Calu3 (cell line): ENCODE data around the gene MAST3. TPM values are rescaled to one million over a fixed set of nuclear protein-coding genes. Genes with fewer than 3 reads are reported as not detected.
A peak's percentile ranks its signal among the peaks of the same experiment; 100 is the strongest.

ENCODE experiments used
- BruUV-seq: library from RNA; stranded (reverse); fragments of 400-500 nt; replicated peaks from 2 replicates; lab custom pipeline; 2021; lab: Mats Ljungman, UMichigan
- CTCF ChIA-PET: fragments of 300-600 bp; sonication (Branson Sonifier 250); formaldehyde crosslinking; loops from one replicate; lab custom pipeline; 2022; ENCODE audit warnings: antibody characterized with exemption; lab: Charles Lee
- DNase-seq: peaks from one replicate; pipeline ENCODE4 v3.0.0; 2022
- H3K27ac Mint-ChIP-seq: one replicate; pipeline ENCODE4 v1.8.0; 2022; ENCODE audit warnings: mixed read lengths; ENCODE audit not compliant: unreplicated experiment
- H3K27me3 Mint-ChIP-seq: one replicate; pipeline ENCODE4 v1.8.0; 2022; ENCODE audit warnings: mixed read lengths; ENCODE audit not compliant: unreplicated experiment
- H3K36me3 Mint-ChIP-seq: one replicate; pipeline ENCODE4 v1.8.0; 2022; ENCODE audit warnings: mild to moderate bottlenecking, moderate library complexity, mixed read lengths; ENCODE audit not compliant: insufficient read depth, unreplicated experiment
- H3K4me1 Mint-ChIP-seq: one replicate; pipeline ENCODE4 v1.8.0; 2022; ENCODE audit warnings: mild to moderate bottlenecking, low read depth, mixed read lengths; ENCODE audit not compliant: unreplicated experiment
- H3K4me3 Mint-ChIP-seq: one replicate; pipeline ENCODE4 v1.8.0; 2022; ENCODE audit warnings: mild to moderate bottlenecking, low read depth, moderate library complexity, mixed read lengths; ENCODE audit not compliant: unreplicated experiment
- H3K9me3 Mint-ChIP-seq: one replicate; pipeline ENCODE4 v1.8.0; 2022; ENCODE audit warnings: low read depth, mixed read lengths; ENCODE audit not compliant: unreplicated experiment
- intact Hi-C: fragments of 100-400 bp; cut with micrococcal nuclease; formaldehyde crosslinking; loops from one replicate; pipeline ENCODE4 v1.10.0; 2022; ENCODE audit not compliant: unreplicated experiment
- total RNA-seq: library from RNA; stranded (reverse); gene quantifications from 2 replicates; pipeline ENCODE4 v1.2.3, GENCODE V29; 2022
- TF ChIP-seq, protein P1 (sequence below): fragments of 200-600 bp; IDR thresholded peaks from one replicate; pipeline ENCODE4 v1.8.0; 2022; ENCODE audit warnings: antibody characterized with exemption; ENCODE audit not compliant: unreplicated experiment

MAST3 gene
- total RNA-seq, 1 experiment from 2014 or later, result 5.9 TPM

- Mint-ChIP-seq H3K27ac (peak overlapping the region; percentile 92), H3K9me3 (no peaks in the 10 kb centered on the region), H3K4me3 (peak overlapping the region; percentile 72), H3K4me1 (peaks cover 8% of the 10 kb centered on the region), H3K27me3 (no peaks in the 10 kb centered on the region), H3K36me3 (peaks cover 28% of the 10 kb centered on the region)
- CTCF ChIA-PET, result interaction anchor here (0.7 to 2.1 kb wide), 6 partner anchors 15 to 88 kb away, joined by 3 to 15 read pairs (median 4); partner anchors contain the start of gene JUND
- intact Hi-C loops, result no loop called here
- no peak for DNase-seq
- BruUV-seq, result TSS peak; percentile 59
- TF ChIP-seq, protein P1, sequence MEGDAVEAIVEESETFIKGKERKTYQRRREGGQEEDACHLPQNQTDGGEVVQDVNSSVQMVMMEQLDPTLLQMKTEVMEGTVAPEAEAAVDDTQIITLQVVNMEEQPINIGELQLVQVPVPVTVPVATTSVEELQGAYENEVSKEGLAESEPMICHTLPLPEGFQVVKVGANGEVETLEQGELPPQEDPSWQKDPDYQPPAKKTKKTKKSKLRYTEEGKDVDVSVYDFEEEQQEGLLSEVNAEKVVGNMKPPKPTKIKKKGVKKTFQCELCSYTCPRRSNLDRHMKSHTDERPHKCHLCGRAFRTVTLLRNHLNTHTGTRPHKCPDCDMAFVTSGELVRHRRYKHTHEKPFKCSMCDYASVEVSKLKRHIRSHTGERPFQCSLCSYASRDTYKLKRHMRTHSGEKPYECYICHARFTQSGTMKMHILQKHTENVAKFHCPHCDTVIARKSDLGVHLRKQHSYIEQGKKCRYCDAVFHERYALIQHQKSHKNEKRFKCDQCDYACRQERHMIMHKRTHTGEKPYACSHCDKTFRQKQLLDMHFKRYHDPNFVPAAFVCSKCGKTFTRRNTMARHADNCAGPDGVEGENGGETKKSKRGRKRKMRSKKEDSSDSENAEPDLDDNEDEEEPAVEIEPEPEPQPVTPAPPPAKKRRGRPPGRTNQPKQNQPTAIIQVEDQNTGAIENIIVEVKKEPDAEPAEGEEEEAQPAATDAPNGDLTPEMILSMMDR, result no peak
Measured at GRCh38 chr19:18193388-18194180, 96.0 kb downstream of the MAST3 start.

- Mint-ChIP-seq H3K9me3 (no peaks in the 10 kb centered on the region), H3K4me3 (peak overlapping the region; percentile 72), H3K27ac (peak overlapping the region; percentile 33), H3K36me3 (peaks cover 28% of the 10 kb centered on the region), H3K27me3 (no peaks in the 10 kb centered on the region), H3K4me1 (peaks cover 8% of the 10 kb centered on the region)
- intact Hi-C loops, result no loop called here
- BruUV-seq, result no TSS peak
- TF ChIP-seq, protein P1, result no peak
- DNase-seq, result no peak
- CTCF ChIA-PET, result no interaction called here
Measured at GRCh38 chr19:18194181-18194530, 96.6 kb downstream of the MAST3 start.

DNA sequence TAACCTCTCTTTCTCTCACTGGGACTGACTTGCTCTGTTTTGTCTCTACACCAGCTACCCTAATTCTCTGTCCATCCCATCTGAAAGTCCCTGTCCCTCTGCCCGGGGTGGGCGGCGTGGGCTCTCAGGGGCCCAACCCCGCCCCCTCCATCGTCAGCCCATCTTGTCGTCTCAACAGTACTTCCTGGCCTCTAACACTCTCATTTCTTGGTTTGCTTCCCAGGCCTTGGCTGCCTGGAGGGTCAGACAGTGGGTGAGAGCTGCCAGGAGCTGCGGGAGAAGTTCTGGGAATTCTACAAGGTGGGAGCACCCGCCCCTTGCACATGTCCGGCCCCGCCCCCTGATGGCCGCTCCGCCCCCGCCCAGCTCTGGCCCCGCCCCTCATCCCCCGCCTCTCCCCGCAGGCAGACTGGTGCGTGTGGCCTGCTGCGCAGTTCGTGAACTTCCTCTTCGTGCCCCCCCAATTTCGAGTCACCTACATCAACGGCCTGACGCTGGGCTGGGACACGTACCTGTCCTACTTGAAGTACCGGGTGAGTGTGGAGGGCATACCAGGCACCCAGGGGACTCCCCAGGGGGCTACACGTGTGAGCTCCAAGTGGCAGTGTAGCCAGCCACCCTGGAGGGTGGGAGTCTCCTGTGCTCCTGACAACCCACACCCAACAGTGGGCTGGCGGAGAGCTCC, 97.1 kb downstream of the MAST3 start:
- no peak for DNase-seq
- Mint-ChIP-seq H3K4me1 (peaks cover 8% of the 10 kb centered on the region), H3K27ac (no peak overlapping the region), H3K4me3 (peak overlapping the region; percentile 72), H3K36me3 (peaks cover 28% of the 10 kb centered on the region), H3K27me3 (no peaks in the 10 kb centered on the region), H3K9me3 (no peaks in the 10 kb centered on the region)
- intact Hi-C loops, result no loop called here
- no TSS peak for BruUV-seq
- TF ChIP-seq, protein P1, result no peak
- CTCF ChIA-PET, result no interaction called here

DNA sequence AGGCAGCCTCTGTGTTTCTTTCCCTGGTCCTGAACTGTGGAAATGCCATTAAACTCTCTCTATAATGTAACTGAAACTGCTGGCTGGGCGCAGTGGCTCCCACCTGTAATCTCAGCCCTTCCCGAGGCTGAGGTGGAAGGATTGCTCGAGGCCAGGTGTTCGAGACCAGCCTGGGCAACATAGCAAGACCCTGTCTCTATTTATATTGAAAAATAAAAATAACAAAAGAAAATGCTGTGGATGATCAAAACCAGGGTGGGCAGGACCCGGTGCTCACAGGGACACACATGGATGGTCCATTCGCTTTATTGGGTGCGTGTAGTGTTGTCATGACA, 98.9 kb downstream of the MAST3 start:
- TF ChIP-seq, protein P1, result no peak
- no peaks in the 10 kb centered on the region for H3K9me3 Mint-ChIP-seq
- no TSS peak for BruUV-seq
- no peak overlapping the region for H3K4me3 Mint-ChIP-seq
- peaks cover 28% of the 10 kb centered on the region for H3K36me3 Mint-ChIP-seq
- no peak overlapping the region for H3K27ac Mint-ChIP-seq
- H3K4me1 Mint-ChIP-seq, result peaks cover 8% of the 10 kb centered on the region
- intact Hi-C loops, result no loop called here
- DNase-seq, result no peak
- H3K27me3 Mint-ChIP-seq, result no peaks in the 10 kb centered on the region
- CTCF ChIA-PET, result no interaction called here
